ENCODE results near the gene CPXM2.

Gene CPXM2

DNA sequence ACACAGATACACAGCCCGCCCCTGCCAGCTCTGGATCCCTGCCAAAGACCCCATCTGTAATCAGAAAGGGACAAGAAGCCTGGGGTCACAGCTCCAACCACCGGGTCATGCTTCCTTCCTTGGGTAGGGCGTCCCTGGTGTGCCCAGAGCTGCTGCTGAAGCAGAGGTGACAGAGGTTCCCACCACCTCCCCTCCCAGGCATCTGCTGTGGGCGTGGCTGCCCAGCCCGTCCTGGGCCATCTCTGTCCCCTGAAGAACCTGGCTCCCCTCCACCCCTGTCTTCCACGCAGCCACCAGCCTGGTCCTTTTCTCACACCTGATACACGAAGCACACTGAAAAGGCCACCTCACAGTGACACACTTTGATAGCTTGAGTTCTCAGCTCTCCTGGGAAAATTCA is 38.2 kb upstream of the CPXM2 start:
- TF ChIP-seq, protein P1, sequence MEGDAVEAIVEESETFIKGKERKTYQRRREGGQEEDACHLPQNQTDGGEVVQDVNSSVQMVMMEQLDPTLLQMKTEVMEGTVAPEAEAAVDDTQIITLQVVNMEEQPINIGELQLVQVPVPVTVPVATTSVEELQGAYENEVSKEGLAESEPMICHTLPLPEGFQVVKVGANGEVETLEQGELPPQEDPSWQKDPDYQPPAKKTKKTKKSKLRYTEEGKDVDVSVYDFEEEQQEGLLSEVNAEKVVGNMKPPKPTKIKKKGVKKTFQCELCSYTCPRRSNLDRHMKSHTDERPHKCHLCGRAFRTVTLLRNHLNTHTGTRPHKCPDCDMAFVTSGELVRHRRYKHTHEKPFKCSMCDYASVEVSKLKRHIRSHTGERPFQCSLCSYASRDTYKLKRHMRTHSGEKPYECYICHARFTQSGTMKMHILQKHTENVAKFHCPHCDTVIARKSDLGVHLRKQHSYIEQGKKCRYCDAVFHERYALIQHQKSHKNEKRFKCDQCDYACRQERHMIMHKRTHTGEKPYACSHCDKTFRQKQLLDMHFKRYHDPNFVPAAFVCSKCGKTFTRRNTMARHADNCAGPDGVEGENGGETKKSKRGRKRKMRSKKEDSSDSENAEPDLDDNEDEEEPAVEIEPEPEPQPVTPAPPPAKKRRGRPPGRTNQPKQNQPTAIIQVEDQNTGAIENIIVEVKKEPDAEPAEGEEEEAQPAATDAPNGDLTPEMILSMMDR (IDR thresholded peaks at IDR 0.05), result no peak

DNA sequence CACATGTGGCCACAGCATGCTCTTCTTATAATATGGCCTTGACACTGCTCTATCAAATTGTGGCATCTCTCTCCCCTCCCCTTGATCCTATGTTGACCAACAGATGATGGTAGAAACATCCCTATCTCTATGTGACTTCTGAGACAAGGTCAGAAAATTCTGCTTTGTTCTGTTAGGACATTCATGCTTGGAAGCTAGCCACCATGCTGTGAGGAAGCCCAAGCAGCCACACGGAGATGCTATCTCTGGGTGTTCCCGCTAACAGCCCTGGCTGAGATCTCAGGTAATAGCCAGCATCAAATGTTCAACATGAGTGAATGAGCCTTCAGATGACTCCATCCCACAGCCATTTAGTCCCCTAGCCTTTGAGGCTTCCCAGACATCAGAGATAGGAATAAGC is 36.8 kb upstream of the CPXM2 start:
- TF ChIP-seq, protein P1 (IDR thresholded peaks at IDR 0.05), result no peak

DNA sequence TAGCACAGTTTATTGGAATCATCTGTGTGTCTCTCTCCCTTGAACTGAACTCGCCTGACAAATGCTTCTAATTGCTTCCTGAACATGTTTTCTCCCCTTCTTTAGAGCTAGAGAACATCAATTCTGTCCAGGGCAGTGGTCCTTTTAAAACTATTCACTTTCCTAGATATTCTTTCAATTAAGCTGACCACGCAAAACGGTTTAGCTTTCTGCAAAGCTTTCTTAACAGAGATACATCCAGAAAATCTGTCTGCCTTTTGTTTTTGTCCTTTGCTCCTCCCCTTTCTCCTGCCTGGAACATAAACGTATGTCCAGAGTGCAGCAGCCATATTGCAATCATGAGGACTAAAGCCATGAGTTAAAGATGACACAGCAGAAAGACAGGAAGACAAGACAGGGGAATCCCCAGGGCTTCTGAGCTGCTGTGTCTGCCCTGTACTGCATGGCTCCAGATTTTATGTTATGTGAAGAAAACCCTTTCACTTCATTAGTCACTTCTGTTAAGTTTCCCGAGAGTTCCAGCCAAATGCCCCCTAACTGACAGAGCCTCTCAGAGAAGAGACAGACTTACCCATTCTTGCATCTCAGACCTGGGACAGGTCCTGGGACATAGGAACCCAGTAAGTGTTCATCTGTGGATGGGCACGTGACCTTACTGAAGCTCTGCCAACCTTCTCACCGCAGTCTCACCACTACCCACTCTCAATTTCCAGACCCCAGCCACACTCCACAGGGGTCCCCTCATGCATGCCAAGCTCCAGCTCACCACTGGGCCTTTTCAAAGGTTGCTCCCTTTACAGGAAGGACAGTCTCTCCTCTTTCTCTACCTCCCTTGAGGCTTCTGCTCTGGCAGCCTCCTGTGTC is 35.0 kb upstream of the CPXM2 start:
- TF ChIP-seq, protein P1 (IDR thresholded peaks at IDR 0.05), result no peak

DNA sequence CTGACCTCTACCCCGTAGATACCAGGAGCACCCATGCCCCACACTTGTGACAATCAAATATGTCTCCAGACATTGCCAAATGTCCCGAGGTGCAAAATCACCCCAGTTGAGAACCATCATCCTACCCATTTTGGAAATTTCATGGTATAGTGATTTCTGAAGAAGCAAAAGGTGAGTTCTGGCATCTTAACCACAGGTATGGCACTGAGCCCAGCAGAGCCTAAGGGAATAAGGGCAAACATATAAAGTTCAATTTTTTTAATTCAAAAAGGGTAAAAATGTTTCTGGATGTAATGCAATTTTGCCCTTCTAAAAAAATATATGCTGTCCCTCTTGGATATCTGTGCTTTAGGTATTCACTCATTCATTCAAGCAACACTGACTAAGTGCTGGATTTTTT is 30.5 kb upstream of the CPXM2 start:
- TF ChIP-seq, protein P1 (IDR thresholded peaks at IDR 0.05), result no peak

DNA sequence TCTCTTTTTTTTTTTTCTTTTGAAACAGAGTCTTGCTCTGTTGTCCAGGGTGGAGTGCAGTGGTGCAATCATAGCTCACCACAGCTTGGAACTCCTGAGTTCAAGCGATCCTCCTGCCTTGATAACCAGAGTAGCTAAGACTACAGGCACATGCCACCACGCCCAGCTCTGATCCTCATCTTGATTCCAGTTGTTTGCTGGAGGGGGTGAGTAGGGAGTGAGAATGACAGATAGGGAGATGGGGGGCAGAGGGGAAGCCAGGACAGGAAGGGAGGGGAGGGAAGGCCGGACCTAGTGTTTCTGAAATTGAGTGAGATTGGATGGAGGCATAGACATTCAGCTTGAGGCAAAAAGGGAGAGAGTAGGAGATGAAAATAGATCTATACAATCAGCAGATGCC is 25.2 kb upstream of the CPXM2 start:
- TF ChIP-seq, protein P1 (IDR thresholded peaks at IDR 0.05), result no peak

DNA sequence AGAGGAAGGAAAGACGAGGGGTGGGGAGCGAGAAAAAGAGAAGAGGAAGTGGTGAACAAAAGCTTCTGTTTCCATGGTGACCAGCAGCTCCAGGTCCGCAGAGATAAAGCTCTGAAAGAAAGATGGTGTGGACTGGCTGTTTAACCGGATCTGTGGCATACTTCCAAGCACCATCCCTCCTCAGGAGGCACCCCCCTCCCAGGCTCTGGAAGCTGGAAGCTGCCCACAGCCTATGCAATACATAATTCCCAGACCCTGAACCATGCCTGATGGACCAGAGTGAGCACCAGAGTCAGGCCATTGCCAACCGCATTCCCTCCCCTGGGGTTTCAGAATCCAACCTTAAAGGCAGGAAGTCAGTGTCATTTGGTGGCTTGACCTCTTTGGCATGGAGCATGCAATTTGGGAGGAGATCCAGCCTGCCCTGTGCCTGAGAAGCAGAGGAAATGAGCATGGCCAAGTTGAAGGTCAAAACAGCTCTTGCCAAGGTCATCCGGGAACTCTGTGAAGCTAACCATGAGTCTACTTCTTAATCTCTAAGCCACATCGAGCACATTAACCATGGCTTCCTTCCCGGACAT is 22.2 kb upstream of the CPXM2 start:
- TF ChIP-seq, protein P1 (IDR thresholded peaks at IDR 0.05), result no peak

DNA sequence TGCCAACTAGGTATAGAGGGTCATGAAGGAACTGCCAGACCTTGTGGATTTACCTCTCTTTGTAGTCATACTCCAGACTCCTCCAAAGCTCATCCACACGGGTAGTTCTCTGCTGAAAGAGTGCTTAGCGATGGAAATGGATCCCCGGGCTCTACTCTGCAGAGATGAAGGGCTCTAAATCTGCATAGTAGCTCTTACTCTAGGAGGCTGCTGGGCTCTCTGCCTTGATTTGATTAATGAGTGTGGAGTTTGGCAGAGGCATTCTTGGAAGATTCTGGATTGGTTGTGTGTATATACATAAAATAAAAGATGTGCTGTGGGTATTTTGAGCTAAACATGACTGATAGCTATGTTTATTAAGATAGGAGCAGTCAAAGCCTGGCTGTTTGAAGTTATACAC is 21.3 kb upstream of the CPXM2 start:
- TF ChIP-seq, protein P1 (IDR thresholded peaks at IDR 0.05), result no peak
